AG09319 (cell line): ENCODE data around the gene FGD3.

Source experiments
- DNase-seq: peaks from one replicate; pipeline ENCODE4 v3.0.0-alpha.2; 2010; ENCODE audit warnings: low read depth; ENCODE audit errors: extremely low read depth
- TF ChIP-seq, protein P1 (sequence below): IDR thresholded peaks from 2 replicates; pipeline ENCODE4 v1.5.1; 2011; ENCODE audit warnings: low read depth, mild to moderate bottlenecking, inconsistent platforms, low read length, moderate library complexity

Gene FGD3

DNA sequence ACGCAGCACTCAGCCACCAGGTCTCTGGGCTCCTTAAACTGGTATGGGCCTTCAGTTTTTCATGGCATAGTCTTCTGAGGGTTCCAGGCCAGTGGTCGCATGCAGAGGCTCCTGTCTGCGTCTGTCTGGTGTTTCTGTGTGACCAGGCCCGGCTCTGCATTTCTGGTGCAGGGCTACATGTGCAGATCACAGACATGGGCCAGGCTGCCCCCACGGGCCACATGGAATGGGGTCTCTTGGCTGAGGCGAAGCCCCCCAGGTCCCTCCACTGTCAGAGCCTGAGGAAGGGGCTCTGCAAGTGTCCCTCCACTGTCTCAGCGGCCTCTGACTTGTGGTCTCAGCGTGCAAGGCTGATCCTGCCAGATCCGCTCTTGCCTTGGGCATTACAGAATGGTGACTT, 133.1 kb downstream of the FGD3 start:
- no peak for DNase-seq
- TF ChIP-seq, protein P1, sequence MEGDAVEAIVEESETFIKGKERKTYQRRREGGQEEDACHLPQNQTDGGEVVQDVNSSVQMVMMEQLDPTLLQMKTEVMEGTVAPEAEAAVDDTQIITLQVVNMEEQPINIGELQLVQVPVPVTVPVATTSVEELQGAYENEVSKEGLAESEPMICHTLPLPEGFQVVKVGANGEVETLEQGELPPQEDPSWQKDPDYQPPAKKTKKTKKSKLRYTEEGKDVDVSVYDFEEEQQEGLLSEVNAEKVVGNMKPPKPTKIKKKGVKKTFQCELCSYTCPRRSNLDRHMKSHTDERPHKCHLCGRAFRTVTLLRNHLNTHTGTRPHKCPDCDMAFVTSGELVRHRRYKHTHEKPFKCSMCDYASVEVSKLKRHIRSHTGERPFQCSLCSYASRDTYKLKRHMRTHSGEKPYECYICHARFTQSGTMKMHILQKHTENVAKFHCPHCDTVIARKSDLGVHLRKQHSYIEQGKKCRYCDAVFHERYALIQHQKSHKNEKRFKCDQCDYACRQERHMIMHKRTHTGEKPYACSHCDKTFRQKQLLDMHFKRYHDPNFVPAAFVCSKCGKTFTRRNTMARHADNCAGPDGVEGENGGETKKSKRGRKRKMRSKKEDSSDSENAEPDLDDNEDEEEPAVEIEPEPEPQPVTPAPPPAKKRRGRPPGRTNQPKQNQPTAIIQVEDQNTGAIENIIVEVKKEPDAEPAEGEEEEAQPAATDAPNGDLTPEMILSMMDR: no peak

DNA sequence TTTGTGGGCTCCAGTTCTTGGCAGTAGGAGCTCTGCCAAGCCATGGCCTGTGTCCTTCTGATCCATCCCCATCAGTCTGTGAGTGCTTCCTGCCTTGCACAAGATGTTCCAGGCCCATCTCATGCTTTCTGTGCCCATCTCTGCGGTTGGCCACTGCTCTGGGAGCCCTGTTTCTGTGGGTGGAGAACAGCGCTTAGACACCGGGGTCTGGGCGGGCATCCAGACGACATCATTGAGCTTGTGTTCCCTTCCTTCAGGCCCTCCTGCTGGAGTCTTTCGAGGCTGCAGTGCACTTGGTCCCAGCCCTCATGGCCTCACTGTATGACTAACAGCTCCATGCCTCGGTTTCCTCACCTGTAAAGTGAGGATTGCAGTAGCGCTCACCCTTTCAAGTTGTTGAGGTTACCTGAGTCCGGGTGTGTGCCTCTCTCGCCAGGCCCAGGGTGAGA, 133.8 kb downstream of the FGD3 start:
- no peak for DNase-seq
- TF ChIP-seq, protein P1: no peak

DNA sequence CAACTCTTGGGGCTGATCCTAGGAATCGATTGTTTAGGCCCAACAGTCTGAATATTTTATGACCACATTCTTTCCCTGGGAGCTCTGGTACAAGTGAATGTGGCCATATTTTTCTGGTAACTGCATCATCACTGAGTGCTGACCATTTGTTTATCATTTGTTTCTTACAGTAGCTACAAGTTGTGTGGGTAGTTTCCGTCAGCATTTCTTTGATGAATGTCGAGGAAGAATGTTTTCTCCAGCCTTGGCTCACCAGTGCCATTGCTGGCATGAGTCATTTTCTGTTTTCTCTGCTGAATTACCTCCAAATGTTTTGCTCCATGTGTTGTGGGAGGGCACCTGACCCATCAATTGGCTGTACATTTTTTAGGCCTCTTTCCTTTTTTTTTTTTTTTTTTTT, 134.6 kb downstream of the FGD3 start:
- no peak for DNase-seq
- TF ChIP-seq, protein P1: no peak

DNA sequence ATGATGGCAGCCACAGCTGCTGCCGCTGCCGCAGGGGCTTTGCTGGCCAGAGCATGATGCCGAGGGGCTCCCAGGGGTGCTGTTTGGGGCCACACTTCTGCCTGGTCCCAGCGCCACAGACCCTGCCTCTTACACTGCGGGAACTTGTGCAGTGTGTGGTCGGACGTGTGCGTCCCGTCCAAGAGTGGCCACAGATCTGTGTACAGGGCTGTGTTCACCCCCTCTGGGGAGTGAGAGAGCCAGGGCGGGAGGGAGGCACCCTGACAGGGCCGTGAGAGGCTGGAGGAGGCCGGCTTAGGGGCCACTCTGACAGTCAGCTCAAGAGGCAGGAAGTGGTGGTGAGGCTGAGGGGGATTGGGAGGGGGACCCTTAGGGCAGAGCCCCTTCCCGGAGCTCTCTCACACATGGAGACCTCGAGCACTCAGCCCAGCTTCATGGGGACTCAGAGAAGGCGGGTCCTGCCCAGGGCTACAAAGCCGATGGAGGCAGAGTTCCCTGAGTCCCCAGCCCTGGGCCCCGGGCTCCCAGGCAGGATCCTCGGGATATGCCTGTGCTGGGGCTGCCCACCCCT, 135.6 kb downstream of the FGD3 start:
- DNase-seq: no peak

DNA sequence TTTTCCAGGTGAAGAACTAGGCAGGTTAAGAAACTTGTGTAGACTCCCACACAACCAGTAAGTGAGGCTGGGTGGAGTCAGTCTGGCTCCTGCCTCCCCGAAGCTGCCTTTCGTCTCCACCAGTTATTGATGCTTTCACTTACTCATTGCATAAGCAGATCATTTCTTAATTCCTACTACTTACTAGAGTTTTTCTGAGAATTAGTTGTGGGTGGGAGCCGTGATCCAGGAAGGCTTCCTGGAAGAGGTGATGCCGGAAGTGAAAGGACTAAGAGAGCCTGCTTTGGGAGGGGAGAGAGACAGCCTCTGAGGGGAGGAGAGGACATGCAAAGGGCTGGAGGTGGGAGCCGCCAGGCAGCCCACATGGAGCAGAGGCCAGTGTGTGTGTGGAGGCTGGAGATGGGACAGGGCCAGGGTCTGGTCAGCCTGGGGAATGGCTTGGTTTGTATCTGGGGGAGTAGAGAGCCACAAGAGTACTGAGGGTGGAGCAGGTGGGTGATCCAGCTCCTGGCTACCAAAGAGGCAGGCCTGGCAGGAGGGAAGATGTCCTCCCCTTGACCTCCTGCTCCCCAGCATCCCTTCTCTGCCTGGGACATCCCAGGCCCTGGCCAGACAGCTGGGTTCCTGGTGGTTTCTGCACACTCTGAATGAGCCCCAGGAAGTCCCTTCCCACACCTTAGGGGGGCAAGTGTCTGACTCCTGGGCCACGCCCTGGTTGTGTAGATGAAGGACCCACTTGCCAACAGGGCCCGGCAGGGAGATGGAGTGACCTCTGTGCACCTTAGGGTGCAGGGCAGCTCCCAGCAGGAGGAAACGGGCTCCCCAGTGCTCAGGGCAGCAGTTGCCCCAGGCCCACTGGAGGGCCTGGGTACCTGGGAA, 136.5 kb downstream of the FGD3 start:
- no peak for DNase-seq
- TF ChIP-seq, protein P1: no peak

More for the DNA sequence above, 135.6 kb downstream of the FGD3 start:
- TF ChIP-seq, protein P1: no peak

DNA sequence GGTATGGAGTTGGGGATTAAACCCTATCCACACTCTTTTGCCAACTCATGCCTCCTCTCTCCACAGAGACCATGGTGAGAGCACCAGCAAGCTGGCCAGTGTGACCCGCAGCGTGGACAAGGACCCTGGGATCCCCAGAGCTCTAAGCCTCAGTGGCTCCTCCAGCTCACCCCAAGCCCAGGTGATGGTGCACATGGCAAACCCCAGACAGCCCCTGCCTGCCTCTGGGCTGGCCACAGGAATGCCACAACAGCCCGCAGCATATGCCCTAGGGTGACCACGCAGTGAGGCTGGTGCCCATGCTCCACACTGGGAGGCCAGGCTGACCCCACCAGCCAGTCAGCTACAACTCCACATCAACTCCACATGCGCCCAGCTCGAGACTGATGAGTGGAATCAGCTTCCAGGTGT, 137.2 kb downstream of the FGD3 start:
- DNase-seq: no peak
- TF ChIP-seq, protein P1: no peak

DNA sequence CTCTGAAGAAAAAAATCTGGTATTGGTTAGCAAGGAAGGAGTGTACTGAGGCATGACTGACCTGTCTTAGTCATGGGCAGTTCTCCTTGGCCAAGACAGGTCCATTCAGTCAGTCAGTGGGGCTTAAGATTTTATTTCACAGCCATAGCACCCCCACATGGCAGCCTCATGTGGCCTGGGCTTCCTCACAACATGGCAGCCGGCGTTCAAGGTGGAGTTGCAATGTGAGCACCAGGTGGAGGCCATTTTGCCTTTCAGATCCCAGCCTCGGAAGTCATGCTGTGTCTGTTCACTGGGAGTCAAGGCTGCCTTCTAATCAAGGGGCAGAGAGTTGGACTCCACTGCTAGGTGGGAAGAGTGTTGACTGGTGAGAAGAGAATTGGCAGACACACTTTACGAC, 138.4 kb downstream of the FGD3 start:
- TF ChIP-seq, protein P1: no peak
- no peak for DNase-seq
